GM10266 (cell line): ENCODE data around the gene GJA9.

Source experiments
- DNase-seq: peaks from one replicate; pipeline ENCODE4 v3.0.0; 2012; ENCODE audit errors: extremely low spot score
- TF ChIP-seq, protein P1 (sequence below): IDR thresholded peaks from 2 replicates; pipeline ENCODE4 v1.5.1; 2012; ENCODE audit warnings: mild to moderate bottlenecking, low read depth; ENCODE audit not compliant: control insufficient read depth, insufficient read depth; ENCODE audit errors: missing control alignments

The GJA9 gene

DNA sequence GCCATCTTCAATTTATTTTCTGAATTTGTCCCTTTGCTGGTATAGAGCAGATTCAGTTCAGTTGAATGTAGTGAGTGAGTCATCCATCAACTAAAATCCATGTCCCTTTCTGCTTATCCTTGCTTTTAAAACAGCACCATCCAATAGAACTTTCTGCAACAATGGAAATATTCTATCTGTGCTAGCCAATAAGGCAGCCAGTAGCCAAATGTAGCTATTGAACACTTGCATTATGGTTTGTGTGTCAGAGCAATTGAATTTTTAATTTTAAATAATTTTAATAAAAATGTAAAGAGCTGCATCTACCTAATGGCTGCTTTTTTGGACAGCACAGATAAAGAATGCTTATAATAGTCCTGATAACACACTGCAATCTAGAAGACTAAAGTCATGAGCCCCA lies at the start of gene GJA9:
GJA9 (minus strand) TSS at position 101 of the 400 bp plus-strand sequence. CDS start 5,489 bp downstream, outside the sequence.
- DNase-seq = no peak
- TF ChIP-seq, protein P1, sequence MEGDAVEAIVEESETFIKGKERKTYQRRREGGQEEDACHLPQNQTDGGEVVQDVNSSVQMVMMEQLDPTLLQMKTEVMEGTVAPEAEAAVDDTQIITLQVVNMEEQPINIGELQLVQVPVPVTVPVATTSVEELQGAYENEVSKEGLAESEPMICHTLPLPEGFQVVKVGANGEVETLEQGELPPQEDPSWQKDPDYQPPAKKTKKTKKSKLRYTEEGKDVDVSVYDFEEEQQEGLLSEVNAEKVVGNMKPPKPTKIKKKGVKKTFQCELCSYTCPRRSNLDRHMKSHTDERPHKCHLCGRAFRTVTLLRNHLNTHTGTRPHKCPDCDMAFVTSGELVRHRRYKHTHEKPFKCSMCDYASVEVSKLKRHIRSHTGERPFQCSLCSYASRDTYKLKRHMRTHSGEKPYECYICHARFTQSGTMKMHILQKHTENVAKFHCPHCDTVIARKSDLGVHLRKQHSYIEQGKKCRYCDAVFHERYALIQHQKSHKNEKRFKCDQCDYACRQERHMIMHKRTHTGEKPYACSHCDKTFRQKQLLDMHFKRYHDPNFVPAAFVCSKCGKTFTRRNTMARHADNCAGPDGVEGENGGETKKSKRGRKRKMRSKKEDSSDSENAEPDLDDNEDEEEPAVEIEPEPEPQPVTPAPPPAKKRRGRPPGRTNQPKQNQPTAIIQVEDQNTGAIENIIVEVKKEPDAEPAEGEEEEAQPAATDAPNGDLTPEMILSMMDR = no peak

DNA sequence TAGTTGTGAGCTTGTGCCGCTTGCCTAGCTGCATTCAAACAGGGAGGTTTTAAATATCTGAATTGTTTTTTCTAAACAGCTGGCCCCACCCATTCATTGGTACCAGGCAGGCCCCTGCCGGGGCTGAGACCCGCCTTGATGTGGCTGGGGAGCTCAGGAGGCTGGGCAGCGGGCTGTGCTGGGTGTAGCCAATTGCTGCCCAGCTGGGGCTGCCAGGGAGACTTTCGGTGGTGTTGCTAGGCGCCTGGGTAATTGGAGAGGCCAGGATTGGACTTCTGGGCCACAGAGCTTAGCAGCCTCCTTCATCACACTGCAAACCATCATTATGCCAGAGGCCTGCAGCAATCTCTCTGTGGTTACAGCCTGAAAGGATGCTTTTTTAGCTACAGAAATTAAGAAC lies 48.1 kb upstream of the GJA9 start:
- DNase-seq = no peak
- TF ChIP-seq, protein P1 = no peak

DNA sequence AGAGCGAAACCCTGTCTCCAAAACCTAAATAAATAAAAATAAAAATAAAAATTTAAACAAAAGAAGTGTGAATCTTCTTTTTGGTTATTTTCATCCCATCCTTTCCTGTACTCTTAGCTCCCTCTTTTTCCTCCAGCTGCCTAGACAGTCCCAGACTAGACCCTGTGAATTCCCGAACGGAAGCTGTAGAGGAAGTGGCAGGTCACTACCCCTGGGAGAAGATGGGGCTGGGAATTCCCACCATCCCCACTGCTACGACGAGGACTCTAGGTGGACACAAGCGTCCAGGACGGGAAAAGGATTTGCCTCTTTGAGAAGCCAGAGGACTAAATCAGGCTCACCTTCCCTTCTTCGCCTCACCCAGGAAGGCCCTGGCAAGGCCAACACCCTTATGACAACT lies 47.7 kb upstream of the GJA9 start:
- DNase-seq = no peak
- TF ChIP-seq, protein P1 = no peak

DNA sequence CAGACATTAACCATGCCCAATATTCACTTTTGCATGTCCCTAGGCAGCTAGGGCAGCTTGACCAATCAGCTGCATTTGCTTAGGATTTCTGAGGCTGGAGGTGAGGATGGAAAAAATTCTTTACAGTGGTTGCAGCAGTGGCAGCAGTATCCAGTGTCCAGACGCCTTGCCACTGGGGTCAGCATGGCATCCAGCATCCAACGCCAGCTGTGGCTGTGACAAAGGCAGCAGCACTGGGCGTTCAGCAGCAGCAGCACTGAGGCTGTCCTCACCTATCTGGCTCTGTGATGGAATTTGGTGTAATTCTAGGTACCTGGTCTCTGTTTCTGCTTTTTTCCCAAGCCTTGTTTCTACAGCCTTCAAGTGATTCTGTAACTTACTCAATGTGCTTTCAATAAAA lies 44.7 kb upstream of the GJA9 start:
- TF ChIP-seq, protein P1 = no peak
- DNase-seq = no peak

DNA sequence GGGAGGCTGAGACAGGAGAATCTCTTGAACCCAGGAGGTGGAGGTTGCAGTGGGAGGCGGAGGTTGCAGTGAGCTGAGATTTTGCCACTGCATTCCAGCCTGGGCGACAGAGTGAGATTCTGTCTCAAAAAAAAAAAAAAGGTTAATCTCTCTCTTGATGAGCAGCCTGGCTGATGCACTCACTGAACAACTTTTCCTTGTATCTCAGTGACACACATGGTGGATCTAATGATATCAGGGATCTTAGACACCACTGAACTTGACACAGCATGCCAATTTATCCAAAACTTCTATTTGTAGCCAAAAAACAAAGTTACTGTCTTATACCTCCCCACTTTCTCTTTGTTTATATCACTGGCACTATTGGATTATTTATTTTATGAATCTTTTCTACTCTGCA lies 44.0 kb upstream of the GJA9 start:
- TF ChIP-seq, protein P1 = no peak
- DNase-seq = no peak

DNA sequence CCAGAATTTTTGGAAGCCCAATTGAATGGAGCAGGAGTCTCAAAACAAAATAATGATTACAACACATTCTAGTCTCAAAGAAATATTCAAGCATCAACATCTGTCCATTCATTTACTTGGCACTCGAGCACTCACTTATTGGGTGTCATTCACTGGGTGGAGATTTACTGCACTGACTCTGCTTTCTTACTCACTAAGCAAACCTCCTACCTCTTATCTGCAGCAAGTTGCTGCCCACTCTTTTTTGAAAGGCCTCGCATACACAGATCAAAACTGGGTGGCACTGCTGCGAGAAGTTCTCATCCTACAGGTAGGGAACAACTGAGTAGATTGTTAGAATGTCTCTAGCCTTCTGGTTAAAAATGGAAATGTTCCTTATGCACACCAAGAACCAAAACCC lies 42.2 kb upstream of the GJA9 start:
- TF ChIP-seq, protein P1 = no peak
- no peak for DNase-seq

DNA sequence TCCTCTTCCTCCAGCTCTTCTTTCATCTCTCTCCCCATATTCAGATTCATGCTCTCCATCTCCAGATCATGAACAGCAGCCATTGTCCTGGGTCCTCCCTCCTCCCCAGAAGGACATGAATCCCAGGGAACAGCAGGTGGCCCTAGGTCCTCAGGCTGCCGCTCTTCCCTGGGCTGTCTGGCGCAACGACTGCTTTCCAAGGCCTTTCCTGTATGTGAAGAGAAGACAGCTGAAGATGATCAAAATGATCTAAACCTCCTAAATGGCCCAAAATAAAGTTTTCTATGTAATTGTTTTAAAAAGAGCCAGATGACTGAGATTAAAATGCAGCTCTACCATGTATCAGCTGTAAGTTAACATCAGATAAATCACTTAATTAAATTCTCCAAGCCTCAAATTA lies 37.7 kb upstream of the GJA9 start:
- TF ChIP-seq, protein P1 = no peak
- no peak for DNase-seq
